ENCODE measurements around the gene TENM3. TPM values are rescaled to one million over a fixed set of nuclear protein-coding genes. Genes with fewer than 3 reads are reported as not detected.

TENM3 gene
- total RNA-seq, 4 donors from 2014 or later, result 5.9 to 61.5 (median 24.6) TPM

- Histone ChIP-seq H3K9me3 (no peaks in the 10 kb centered on the region), H3K4me3 (no peak overlapping the region), H3K27ac (no peak overlapping the region), H3K27me3 (no peaks in the 10 kb centered on the region), H3K36me3 (no peaks in the 10 kb centered on the region), H3K4me1 (no peaks in the 10 kb centered on the region)
- TF ChIP-seq CTCF (IDR thresholded peaks at IDR 0.05) (no peak), POLR2A (IDR thresholded peaks at IDR 0.05) (no peak)
- DNase-seq, result no peak
- intact Hi-C loops (cut with DNase I; ENCODE audit: low total_unique reads), result no loop called here
Observed at GRCh38 chr4:182807767-182808548, 564.8 kb downstream of the TENM3 start.

- H3K36me3 ChIP-seq, result no peaks in the 10 kb centered on the region
- H3K27me3 ChIP-seq, result no peaks in the 10 kb centered on the region
- no peaks in the 10 kb centered on the region for H3K9me3 ChIP-seq
- H3K27ac ChIP-seq, result no peak overlapping the region
- no peak overlapping the region for H3K4me3 ChIP-seq
- TF ChIP-seq CTCF (IDR thresholded peaks at IDR 0.05) (no peak), POLR2A (IDR thresholded peaks at IDR 0.05) (no peak)
- intact Hi-C loops (cut with DNase I; ENCODE audit: low total_unique reads), result no loop called here
- no peaks in the 10 kb centered on the region for H3K4me1 ChIP-seq
- no peak for DNase-seq
Observed at GRCh38 chr4:182808673-182809416, 565.6 kb downstream of the TENM3 start.

- H3K4me3 ChIP-seq, result no peak overlapping the region
- intact Hi-C loops (cut with DNase I; ENCODE audit: low total_unique reads), result no loop called here
- no peak for DNase-seq
- H3K9me3 ChIP-seq, result no peaks in the 10 kb centered on the region
- no peaks in the 10 kb centered on the region for H3K4me1 ChIP-seq
- H3K27me3 ChIP-seq, result no peaks in the 10 kb centered on the region
- H3K27ac ChIP-seq, result no peak overlapping the region
- TF ChIP-seq POLR2A (IDR thresholded peaks at IDR 0.05) (no peak), CTCF (IDR thresholded peaks at IDR 0.05) (no peak)
- H3K36me3 ChIP-seq, result no peaks in the 10 kb centered on the region
Observed at GRCh38 chr4:182809417-182810102, 566.4 kb downstream of the TENM3 start.

- no peak for DNase-seq
- no peak overlapping the region for H3K4me3 ChIP-seq
- no peaks in the 10 kb centered on the region for H3K9me3 ChIP-seq
- TF ChIP-seq CTCF (IDR thresholded peaks at IDR 0.05) (no peak), POLR2A (IDR thresholded peaks at IDR 0.05) (no peak)
- no peaks in the 10 kb centered on the region for H3K27me3 ChIP-seq
- H3K4me1 ChIP-seq, result no peaks in the 10 kb centered on the region
- no peaks in the 10 kb centered on the region for H3K36me3 ChIP-seq
- no peak overlapping the region for H3K27ac ChIP-seq
- intact Hi-C loops (cut with DNase I; ENCODE audit: low total_unique reads), result no loop called here
Observed at GRCh38 chr4:182810103-182810615, 567.0 kb downstream of the TENM3 start.

Measured in uterus (tissue), 4 donors.